Measurements from ENCODE around the gene PNPLA6.

PNPLA6 gene

DNA sequence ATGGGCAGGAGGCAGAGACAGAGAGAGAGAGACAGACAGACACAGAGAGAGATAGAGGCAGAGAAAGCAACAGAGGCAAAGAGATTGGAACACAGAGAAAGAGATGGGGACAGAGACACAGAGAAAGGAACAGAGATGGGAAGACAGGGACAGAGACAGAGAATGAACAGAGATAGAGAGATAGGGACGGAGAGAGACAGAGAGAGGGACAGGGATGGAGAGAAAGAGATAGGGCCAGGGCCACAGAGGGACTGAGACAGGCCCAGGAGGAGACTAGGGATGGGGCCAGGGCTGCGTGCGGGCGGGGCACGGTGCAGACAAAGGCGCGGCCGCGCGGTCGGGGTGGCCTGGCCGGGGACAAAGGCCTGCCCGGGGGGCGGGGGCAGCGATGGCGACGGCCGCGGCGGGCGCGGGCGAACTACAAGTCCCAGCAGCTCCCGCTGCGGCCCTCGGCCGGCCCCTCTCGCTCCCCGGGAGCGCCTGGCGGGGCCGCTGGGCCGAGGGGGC, 19.8 kb upstream of the PNPLA6 start, which contains the start of gene ZNF358:
TSS of gene ZNF358 (plus strand) at position 459 of the 507 bp plus-strand sequence. CDS start 3,140 bp downstream, outside the sequence.
- DNase-seq: no peak

DNA sequence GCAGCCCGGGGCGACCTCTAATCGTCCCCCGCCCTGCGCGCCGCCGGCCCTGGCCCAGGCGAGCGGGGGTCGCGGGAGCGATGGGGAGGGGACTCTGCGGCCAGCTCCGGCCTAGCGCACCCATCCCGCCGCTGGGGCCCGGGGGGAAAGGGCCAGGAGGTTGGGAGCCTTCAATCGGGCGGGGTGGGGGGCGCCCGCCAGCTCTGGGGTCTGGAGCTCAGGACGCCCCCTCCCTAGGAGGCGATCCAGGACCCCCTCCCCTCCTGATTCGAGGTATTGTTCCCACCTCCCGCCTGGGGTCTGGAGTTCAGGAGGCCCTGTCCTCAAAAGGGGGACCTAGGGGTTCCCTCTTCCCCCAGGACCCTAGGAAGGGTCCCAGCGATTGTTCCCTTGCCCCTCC, 19.2 kb upstream of the PNPLA6 start:
- DNase-seq: no peak

GRCh38 chr19:7516878-7517277, 18.6 kb upstream of the PNPLA6 start:
- DNase-seq: no peak

DNA sequence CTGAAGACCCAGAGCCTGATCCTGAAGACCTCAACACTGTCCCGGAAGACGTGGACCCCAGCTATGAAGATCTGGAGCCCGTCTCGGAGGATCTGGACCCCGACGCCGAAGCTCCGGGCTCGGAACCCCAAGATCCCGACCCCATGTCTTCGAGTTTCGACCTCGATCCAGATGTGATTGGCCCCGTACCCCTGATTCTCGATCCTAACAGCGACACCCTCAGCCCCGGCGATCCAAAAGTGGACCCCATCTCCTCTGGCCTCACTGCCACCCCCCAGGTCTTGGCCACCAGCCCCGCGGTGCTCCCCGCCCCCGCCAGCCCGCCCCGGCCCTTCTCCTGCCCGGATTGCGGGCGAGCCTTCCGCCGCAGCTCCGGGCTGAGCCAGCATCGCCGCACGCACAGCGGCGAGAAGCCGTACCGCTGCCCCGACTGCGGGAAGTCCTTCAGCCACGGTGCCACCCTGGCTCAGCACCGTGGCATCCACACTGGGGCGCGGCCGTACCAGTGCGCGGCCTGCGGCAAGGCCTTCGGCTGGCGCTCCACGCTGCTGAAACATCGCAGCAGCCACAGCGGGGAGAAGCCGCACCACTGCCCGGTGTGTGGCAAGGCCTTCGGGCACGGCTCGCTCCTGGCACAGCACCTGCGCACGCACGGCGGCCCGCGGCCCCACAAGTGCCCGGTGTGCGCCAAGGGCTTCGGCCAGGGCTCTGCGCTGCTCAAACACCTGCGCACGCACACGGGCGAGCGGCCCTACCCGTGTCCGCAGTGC, 16.0 kb upstream of the PNPLA6 start:
- DNase-seq: no peak

- no peak for DNase-seq
Observed at GRCh38 chr19:7520131-7521051, 15.1 kb upstream of the PNPLA6 start.

DNA sequence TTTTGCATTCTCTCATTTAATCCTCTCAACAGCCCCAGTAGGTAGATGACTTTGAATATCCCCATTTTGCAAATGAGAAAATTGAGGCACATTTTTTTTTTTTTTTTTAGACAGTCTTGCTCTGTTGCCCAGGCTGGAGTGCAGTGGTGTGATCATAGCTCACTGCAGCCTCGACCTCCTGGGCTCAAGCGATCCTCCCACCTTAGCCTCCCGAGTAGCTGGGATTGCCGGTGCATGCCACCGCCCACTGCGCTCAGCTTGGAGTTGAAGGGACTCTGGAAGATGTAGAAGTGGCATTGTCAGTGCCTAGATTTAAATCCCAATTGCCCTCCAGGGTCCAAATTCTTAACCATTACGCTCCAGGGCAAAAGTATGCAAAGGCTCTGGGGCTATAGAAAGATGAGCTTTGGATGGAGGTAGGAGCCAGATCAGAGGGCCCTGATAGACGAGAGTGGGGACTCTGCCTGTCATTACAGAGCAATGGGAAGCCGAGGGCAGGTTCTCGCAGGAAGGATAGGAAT, 13.9 kb upstream of the PNPLA6 start:
- DNase-seq: no peak

GRCh38 chr19:7522072-7522922, 13.2 kb upstream of the PNPLA6 start, which contains the start of gene MCOLN1:
TSS of gene MCOLN1 (plus strand) at chr19:7522624. CDS start at chr19:7522751, 127 bp downstream.
- peak; percentile 57 for DNase-seq

GRCh38 chr19:7522923-7523667, 12.4 kb upstream of the PNPLA6 start:
- no peak for DNase-seq

GRCh38 chr19:7524523-7524922, 11.0 kb upstream of the PNPLA6 start:
- DNase-seq: no peak

GRCh38 chr19:7524992-7525739, 10.4 kb upstream of the PNPLA6 start:
- no peak for DNase-seq

DNA sequence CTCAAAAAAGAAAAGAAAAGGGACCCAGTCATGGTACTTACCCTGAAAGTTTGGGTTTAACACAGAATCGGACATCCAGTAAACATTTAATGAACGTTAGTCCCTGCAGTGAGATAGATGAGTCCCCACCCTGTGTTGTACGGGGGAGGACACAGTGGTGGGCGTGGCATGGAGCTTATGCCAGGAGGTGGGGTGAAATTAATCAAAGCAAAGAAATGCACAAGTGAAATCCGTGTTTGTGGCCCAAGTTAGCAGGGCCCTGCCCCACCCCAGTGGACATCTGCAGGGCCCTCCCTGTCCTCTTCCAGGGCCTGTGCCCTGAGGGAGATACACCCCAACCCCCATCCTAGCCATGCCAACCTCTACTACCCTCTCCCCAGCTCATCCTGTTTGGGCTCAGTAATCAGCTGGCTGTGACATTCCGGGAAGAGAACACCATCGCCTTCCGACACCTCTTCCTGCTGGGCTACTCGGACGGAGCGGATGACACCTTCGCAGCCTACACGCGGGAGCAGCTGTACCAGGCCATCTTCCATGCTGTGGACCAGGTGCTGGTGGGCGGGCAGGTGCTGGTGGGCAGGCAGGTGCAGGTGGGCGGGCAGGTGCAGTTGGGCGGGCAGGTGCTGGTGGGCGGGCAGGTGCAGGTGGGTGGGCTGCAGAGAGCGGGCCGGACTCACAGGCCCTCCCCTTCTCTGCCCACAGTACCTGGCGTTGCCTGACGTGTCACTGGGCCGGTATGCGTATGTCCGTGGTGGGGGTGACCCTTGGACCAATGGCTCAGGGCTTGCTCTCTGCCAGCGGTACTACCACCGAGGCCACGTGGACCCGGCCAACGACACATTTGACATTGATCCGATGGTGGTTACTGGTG, 9.2 kb upstream of the PNPLA6 start:
- DNase-seq: no peak

DNA sequence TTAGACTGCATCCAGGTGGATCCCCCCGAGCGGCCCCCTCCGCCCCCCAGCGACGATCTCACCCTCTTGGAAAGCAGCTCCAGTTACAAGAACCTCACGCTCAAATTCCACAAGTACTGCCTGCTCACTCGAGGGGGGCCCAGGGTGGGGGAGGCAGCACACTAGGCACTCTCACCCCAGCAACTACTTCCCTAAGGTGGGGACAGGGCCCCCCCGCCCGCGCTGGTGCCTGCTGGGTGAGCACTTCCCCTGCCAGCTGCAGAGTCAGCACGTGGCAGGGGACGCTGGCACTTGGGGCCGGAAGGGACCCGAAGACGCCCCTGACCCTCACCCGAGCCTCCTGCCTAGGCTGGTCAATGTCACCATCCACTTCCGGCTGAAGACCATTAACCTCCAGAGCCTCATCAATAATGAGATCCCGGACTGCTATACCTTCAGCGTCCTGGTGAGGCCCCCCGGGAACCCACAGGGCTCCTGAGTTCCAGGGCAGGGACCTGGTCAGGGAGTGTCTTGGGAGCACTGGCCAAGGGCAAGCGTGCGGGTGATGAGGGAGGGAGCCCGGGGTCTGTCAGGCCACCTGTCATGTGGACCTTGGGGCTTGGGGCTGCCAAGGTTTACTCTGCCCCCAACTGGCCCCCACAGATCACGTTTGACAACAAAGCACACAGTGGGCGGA, 7.9 kb upstream of the PNPLA6 start:
- no peak for DNase-seq

DNA sequence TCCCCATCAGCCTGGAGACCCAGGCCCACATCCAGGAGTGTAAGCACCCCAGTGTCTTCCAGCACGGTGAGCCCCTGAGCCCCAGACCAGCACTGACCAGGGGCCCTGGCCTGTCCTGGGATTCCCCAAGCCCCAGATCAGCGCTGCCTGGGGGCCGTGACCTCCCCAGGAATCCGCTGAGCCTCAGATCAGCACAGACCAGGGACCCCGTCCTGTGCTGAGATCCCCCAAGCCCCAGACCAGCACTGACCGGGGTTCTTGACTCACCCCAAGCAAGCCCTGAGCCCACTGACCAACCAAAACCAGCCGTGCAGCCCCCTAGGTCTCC, 7.4 kb upstream of the PNPLA6 start:
- no peak for DNase-seq

DNA sequence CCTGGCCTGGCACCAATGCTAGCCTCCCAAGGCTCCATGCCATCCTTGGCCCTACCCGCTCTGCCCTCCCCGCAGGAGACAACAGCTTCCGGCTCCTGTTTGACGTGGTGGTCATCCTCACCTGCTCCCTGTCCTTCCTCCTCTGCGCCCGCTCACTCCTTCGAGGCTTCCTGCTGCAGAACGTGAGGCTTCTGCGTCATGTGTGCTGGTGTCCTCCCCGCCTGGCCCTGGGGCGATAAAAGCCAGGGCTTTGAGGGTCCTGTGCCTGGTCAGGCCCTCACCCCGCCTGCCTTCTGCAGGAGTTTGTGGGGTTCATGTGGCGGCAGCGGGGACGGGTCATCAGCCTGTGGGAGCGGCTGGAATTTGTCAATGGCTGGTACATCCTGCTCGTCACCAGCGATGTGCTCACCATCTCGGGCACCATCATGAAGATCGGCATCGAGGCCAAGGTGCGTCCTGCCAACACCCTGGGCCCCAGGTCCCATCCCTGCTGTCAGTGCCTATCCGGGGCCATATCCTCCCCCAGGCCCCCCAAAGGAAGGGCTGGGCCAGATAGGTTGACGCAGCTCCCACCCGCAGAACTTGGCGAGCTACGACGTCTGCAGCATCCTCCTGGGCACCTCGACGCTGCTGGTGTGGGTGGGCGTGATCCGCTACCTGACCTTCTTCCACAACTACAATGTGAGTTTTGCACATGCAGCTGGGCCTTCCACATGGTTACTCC, 6.8 kb upstream of the PNPLA6 start:
- DNase-seq: no peak

DNA sequence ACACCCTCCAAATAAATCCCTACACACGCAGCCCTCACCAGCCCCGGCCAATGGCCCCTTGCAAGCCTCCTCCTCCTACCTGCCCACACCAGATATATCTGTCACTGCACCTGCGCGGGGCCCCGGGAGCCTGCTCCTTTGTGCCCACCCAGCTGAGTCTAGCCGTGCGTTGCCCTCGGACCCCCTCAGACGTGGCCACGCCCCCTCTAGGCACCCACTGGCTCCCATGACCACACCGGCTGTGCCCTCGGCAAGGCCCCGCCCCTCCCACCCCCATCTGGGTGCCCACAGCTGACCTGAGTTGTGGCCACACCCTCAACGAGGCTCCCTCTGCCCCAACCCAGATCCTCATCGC, 6.3 kb upstream of the PNPLA6 start:
- DNase-seq: no peak

DNA sequence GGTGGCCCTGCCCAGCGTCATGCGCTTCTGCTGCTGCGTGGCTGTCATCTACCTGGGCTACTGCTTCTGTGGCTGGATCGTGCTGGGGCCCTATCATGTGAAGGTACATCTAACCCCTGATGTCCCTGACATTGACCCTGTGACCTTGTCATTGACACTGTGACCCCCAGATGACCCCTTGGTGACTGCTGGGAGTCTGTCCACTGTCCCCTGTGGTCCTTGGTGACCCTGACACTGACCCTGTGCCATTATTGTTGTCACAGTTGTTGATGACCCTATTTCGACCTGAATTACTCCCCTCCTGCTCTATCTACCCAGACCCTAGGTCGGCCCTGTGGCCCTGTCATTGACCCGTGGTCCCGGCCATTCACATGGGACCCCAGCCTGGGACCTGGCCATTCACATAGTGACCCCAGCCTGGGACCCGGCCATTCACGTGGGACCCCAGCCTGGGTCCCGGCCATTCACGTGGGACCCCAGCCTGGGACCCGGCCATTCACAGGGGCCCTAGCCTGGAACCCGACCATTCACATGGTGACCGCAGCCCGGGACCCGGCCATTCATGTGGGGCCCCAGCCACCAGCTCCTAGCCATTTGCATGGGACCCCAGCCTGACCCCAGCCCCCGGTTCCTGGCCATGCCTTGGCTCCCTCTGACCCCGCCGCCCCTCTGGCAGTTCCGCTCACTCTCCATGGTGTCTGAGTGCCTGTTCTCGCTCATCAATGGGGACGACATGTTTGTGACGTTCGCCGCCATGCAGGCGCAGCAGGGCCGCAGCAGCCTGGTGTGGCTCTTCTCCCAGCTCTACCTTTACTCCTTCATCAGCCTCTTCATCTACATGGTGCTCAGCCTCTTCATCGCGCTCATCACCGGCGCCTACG, 5.7 kb upstream of the PNPLA6 start:
- no peak for DNase-seq

GRCh38 chr19:7533281-7533885, 2.1 kb upstream of the PNPLA6 start:
- no peak for DNase-seq

Measured in NCI-H1436 treated with DMSO at 0.1 percent for 48 hours (cell line).